Mononuclear cell (primary cell): ENCODE results near the gene LSAMP. TPM values are rescaled to one million over a fixed set of nuclear protein-coding genes. Genes with fewer than 3 reads are reported as not detected.

ENCODE experiments used
- H3K27me3 ChIP-seq: 2 replicates; pipeline ENCODE4 v1.6.0; 2011; ENCODE audit warnings: low read length, control low read depth; ENCODE audit not compliant: insufficient read depth
- H3K4me1 ChIP-seq: 2 replicates; pipeline ENCODE4 v1.5.1; 2011; ENCODE audit warnings: mild to moderate bottlenecking, low read length, control low read depth; ENCODE audit not compliant: insufficient read depth
- H3K4me3 ChIP-seq: 2 replicates; pipeline ENCODE4 v1.5.1; 2011; ENCODE audit warnings: mild to moderate bottlenecking, low read length, moderate library complexity
- H3K9me3 ChIP-seq: 2 replicates; pipeline ENCODE4 v1.5.1; 2011; ENCODE audit warnings: low read depth, mild to moderate bottlenecking, control low read depth, low read length
- total RNA-seq: library from RNA; depleted of rRNA; stranded (reverse); fragments of >200 nt; gene quantifications from one replicate; pipeline ENCODE4 v1.2.3, GENCODE V29; 2012

The LSAMP gene
- total RNA-seq, 1 donor = not detected

DNA sequence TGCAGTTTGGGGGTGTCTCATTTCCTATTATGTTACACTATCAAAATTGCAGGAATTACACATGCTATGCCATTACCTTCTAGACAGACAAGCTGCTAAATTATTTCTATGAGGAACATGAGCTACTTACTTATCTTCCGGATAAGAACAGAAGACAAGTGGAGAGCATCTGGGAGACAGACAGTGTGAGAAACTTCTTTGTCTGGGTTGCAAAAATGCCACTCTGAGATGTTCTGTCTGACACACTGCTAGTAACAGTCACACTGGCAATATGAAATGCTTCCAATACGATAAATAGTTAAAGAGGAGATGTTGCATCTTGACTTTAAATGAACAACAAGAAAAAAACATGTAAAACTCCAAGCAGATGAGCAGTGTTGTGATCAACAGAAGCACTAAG is 40.1 kb downstream of the LSAMP start:
- Histone ChIP-seq H3K9me3 (no peaks in the 10 kb centered on the region), H3K4me1 (no peaks in the 10 kb centered on the region), H3K27me3 (no peaks in the 10 kb centered on the region), H3K4me3 (no peak overlapping the region)

DNA sequence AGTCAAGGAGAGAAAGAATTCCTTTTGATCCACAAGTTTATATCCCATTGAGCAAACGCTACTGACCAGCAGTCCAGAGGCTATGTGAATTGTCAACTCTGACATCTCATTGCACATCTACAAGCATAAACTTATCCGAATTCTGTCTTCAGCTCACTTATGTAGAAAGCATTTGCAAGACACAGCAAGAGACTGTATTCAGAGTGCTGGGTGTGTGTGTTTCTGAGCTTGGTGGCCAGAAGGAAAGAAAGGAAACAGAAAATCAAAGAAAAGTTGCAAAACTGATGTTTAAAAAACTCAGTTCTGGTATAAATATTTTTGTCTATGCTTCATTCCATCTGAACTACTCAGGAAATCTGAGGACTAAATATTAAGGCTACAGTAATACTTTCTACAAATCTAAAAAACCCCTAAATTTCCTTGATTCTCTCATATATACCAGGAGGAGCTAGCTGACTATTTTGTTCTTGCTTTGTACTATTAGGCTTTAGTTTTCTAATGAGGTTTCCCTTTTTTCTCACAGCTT is 45.5 kb downstream of the LSAMP start:
- Histone ChIP-seq H3K4me1 (no peaks in the 10 kb centered on the region), H3K9me3 (no peaks in the 10 kb centered on the region), H3K27me3 (no peaks in the 10 kb centered on the region), H3K4me3 (no peak overlapping the region)

GRCh38 chr3:116394365-116394764 is 50.9 kb downstream of the LSAMP start:
- no peaks in the 10 kb centered on the region for H3K9me3 ChIP-seq
- no peak overlapping the region for H3K4me3 ChIP-seq
- H3K27me3 ChIP-seq = no peaks in the 10 kb centered on the region
- H3K4me1 ChIP-seq = no peaks in the 10 kb centered on the region

- no peaks in the 10 kb centered on the region for H3K9me3 ChIP-seq
- H3K27me3 ChIP-seq = no peaks in the 10 kb centered on the region
- H3K4me3 ChIP-seq = no peak overlapping the region
- H3K4me1 ChIP-seq = no peaks in the 10 kb centered on the region
Observed at GRCh38 chr3:116393199-116393598, 52.1 kb downstream of the LSAMP start.

DNA sequence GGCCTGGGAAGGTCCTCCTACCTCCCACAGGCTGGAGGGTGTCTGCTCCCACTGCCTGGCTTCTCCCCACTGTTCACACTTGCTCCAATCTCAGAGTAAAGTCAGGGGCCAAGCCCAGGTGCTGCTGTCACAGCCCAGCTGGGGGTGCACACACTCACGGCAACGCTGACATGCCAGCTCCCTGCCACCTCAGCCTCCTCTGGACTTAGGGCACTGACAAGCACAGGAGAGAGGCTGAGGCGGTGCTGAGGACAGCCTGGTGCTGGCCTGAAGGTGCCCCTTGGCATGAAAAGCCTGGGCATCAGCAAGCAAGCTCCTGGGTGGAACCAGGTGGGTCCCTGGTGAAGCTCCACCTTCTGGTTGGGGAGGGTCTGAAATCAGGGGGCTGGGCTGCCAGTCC is 53.0 kb downstream of the LSAMP start:
- no peaks in the 10 kb centered on the region for H3K9me3 ChIP-seq
- no peaks in the 10 kb centered on the region for H3K4me1 ChIP-seq
- H3K4me3 ChIP-seq = no peak overlapping the region
- H3K27me3 ChIP-seq = no peaks in the 10 kb centered on the region

GRCh38 chr3:116391296-116392201 is 53.7 kb downstream of the LSAMP start:
- no peaks in the 10 kb centered on the region for H3K27me3 ChIP-seq
- no peaks in the 10 kb centered on the region for H3K9me3 ChIP-seq
- no peaks in the 10 kb centered on the region for H3K4me1 ChIP-seq
- no peak overlapping the region for H3K4me3 ChIP-seq

DNA sequence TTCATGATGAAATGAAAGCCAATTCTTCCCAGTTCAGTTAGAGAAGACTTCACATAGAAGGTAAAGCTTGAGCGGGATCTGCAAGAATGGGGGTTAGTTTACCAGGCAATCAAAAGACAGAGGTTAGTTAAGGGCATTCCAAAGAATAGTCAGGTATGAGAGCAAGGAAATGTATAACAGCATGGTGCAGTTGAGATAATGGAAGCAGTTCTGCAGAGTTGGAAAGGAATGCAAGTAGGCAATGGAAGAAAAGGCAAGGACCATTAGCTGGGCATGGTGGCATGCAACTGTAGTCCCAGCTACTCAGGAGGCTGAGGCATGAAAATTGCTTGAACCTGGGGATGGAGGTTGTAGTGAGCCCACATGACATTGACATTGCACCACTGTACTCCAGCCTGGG is 55.0 kb downstream of the LSAMP start:
- Histone ChIP-seq H3K27me3 (no peaks in the 10 kb centered on the region), H3K9me3 (no peaks in the 10 kb centered on the region), H3K4me1 (no peaks in the 10 kb centered on the region), H3K4me3 (no peak overlapping the region)

DNA sequence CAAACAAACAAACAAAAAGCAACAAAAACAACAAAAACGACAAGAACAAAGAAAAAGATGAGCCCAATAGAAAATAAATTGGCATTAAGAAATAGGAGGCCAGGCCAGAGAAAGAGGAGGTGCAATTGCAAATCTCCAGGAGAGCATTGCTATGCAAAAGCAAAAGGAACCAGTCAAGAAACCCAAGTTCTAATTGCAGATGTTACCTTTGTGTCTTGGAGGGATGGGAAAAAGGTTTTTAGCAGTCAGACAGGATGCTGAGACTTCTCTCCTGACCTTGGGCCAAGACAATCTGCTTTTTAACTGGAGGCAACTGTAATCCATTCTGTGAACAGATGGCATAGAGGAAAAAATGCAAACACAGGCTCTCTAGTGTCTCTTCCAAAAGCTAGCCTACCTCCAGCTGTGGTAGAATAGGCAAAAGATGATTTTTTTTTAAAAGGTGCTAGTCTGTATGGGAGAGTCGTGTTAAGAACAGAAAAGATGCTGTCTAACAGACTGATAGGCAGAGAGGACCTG is 56.4 kb downstream of the LSAMP start:
- H3K9me3 ChIP-seq = no peaks in the 10 kb centered on the region
- H3K4me1 ChIP-seq = no peaks in the 10 kb centered on the region
- H3K4me3 ChIP-seq = no peak overlapping the region
- no peaks in the 10 kb centered on the region for H3K27me3 ChIP-seq

GRCh38 chr3:116386168-116386567 is 59.1 kb downstream of the LSAMP start:
- Histone ChIP-seq H3K27me3 (no peaks in the 10 kb centered on the region), H3K4me1 (no peaks in the 10 kb centered on the region), H3K9me3 (no peaks in the 10 kb centered on the region)

GRCh38 chr3:116384717-116385116 is 60.6 kb downstream of the LSAMP start:
- Histone ChIP-seq H3K4me1 (no peaks in the 10 kb centered on the region), H3K9me3 (no peaks in the 10 kb centered on the region), H3K4me3 (no peak overlapping the region), H3K27me3 (no peaks in the 10 kb centered on the region)

More at GRCh38 chr3:116386168-116386567, 59.1 kb downstream of the LSAMP start:
- no peak overlapping the region for H3K4me3 ChIP-seq

GRCh38 chr3:116378077-116378476 is 67.2 kb downstream of the LSAMP start:
- Histone ChIP-seq H3K9me3 (no peaks in the 10 kb centered on the region), H3K4me3 (no peak overlapping the region), H3K27me3 (no peaks in the 10 kb centered on the region), H3K4me1 (no peaks in the 10 kb centered on the region)

- H3K4me3 ChIP-seq = no peak overlapping the region
- H3K4me1 ChIP-seq = no peaks in the 10 kb centered on the region
- H3K9me3 ChIP-seq = no peaks in the 10 kb centered on the region
- H3K27me3 ChIP-seq = no peaks in the 10 kb centered on the region
Observed at GRCh38 chr3:116374901-116375300, 70.4 kb downstream of the LSAMP start.

- Histone ChIP-seq H3K9me3 (no peaks in the 10 kb centered on the region), H3K4me3 (no peak overlapping the region), H3K4me1 (no peaks in the 10 kb centered on the region)
Observed at GRCh38 chr3:116367761-116368395, 77.4 kb downstream of the LSAMP start.

GRCh38 chr3:116356056-116356455 is 89.2 kb downstream of the LSAMP start:
- H3K4me1 ChIP-seq = no peaks in the 10 kb centered on the region
- no peak overlapping the region for H3K4me3 ChIP-seq
- no peaks in the 10 kb centered on the region for H3K9me3 ChIP-seq
- no peaks in the 10 kb centered on the region for H3K27me3 ChIP-seq

More at GRCh38 chr3:116367761-116368395, 77.4 kb downstream of the LSAMP start:
- H3K27me3 ChIP-seq = no peaks in the 10 kb centered on the region

- Histone ChIP-seq H3K27me3 (no peaks in the 10 kb centered on the region), H3K4me1 (no peaks in the 10 kb centered on the region), H3K9me3 (no peaks in the 10 kb centered on the region), H3K4me3 (no peak overlapping the region)
Observed at GRCh38 chr3:116354382-116354781, 90.9 kb downstream of the LSAMP start.
